Endodermal cell (in vitro differentiated cells): ENCODE data around the gene TSPAN11. TPM values are rescaled to one million over a fixed set of nuclear protein-coding genes. Genes with fewer than 3 reads are reported as not detected.

ENCODE experiments used
- DNase-seq: peaks from one replicate; pipeline ENCODE4 v3.0.0-alpha.2; 2017
- H3K27ac ChIP-seq: 2 replicates; pipeline ENCODE4 v1.5.1; 2013; ENCODE audit warnings: mild to moderate bottlenecking, low read depth, low read length, moderate library complexity
- H3K27me3 ChIP-seq: 2 replicates; pipeline ENCODE4 v1.6.1; 2013; ENCODE audit warnings: mild to moderate bottlenecking, low read length, moderate library complexity; ENCODE audit not compliant: insufficient read depth, control insufficient read depth, poor library complexity, severe bottlenecking
- H3K36me3 ChIP-seq: 2 replicates; pipeline ENCODE4 v1.7.0; 2013; ENCODE audit warnings: mild to moderate bottlenecking, low read length, moderate library complexity; ENCODE audit not compliant: control insufficient read depth, insufficient read depth
- H3K4me1 ChIP-seq: one replicate; pipeline ENCODE4 v1.7.0; 2013; ENCODE audit warnings: low read length; ENCODE audit not compliant: control insufficient read depth, insufficient read depth
- H3K4me3 ChIP-seq: 2 replicates; pipeline ENCODE4 v1.5.1; 2013; ENCODE audit warnings: mild to moderate bottlenecking, low read length, moderate library complexity
- H3K9ac ChIP-seq: 2 replicates; pipeline ENCODE4 v1.6.1; 2013; ENCODE audit warnings: mild to moderate bottlenecking, low read length, moderate library complexity; ENCODE audit not compliant: poor library complexity, severe bottlenecking; ENCODE audit errors: extremely low read depth
- H3K9me3 ChIP-seq: 2 replicates; pipeline ENCODE4 v1.6.1; 2013; ENCODE audit warnings: mild to moderate bottlenecking, low read length, moderate library complexity; ENCODE audit not compliant: control insufficient read depth
- H3K27ac Mint-ChIP-seq: 2 replicates; pipeline ENCODE4 v1.8.0; 2020; ENCODE audit warnings: mixed read lengths
- H3K27me3 Mint-ChIP-seq: 2 replicates; pipeline ENCODE4 v1.8.0; 2021; ENCODE audit warnings: mild to moderate bottlenecking, mixed read lengths; ENCODE audit not compliant: insufficient read depth
- H3K36me3 Mint-ChIP-seq: 2 replicates; pipeline ENCODE4 v1.8.0; 2020; ENCODE audit warnings: low read depth, mixed read lengths
- H3K4me1 Mint-ChIP-seq: 2 replicates; pipeline ENCODE4 v1.8.0; 2020; ENCODE audit warnings: mixed read lengths
- H3K4me3 Mint-ChIP-seq: 2 replicates; pipeline ENCODE4 v1.8.0; 2020; ENCODE audit warnings: mild to moderate bottlenecking, moderate library complexity, mixed read lengths
- H3K9me3 Mint-ChIP-seq: 2 replicates; pipeline ENCODE4 v1.8.0; 2020; ENCODE audit warnings: mild to moderate bottlenecking, mixed read lengths
- CTCF ChIP-seq: fragments of 200-600 bp; sonication (generic); conservative IDR thresholded peaks from 2 replicates; pipeline ENCODE4 v1.5.0; 2021; ENCODE audit warnings: antibody characterized with exemption, mild to moderate bottlenecking
- WGBS, 2 experiments: methylation state at CpG; one replicate each; pipeline versions ENCODE4 v1.1.5 to v1.1.7; 2013; ENCODE audit warnings: missing lambda C conversion rate in 2 of 2, mixed read lengths in 1 of 2; ENCODE audit not compliant: insufficient coverage in 1 of 2, insufficient read length in 1 of 2; 5-methylcytosine and 5-hydroxymethylcytosine counted together
- total RNA-seq, 2 donors: library from RNA; stranded (reverse); fragmentation: NEBNext Ultra II Directional in 1 of 2; extraction: Animal tissue kit (Norgen Biotek cat#: 25700) in 1 of 2; gene quantifications; 2 replicates in 1 of 2; 3 replicates in 1 of 2; pipeline ENCODE4 v1.2.1, GENCODE V29; 2021

TSPAN11 gene
- total RNA-seq, 2 donors from 2014 or later: 0.20 to 3.6 TPM

GRCh38 chr12:30970559-30971197 is 44.1 kb downstream of the TSPAN11 start:
- H3K9ac ChIP-seq: no peak overlapping the region
- H3K4me3 ChIP-seq: no peak overlapping the region
- Mint-ChIP-seq H3K9me3 (no peaks in the 10 kb centered on the region), H3K36me3 (no peaks in the 10 kb centered on the region), H3K4me3 (no peak overlapping the region), H3K27ac (peak overlapping the region; percentile 37), H3K27me3 (peaks cover 14% of the 10 kb centered on the region), H3K4me1 (peaks cover 8% of the 10 kb centered on the region)
- H3K9me3 ChIP-seq: no peaks in the 10 kb centered on the region
- H3K27ac ChIP-seq: no peak overlapping the region
- 75 to 86% methylated on average over 5 to 7 of the region's 7 CpGs for WGBS, 2 experiments
- H3K36me3 ChIP-seq: no peaks in the 10 kb centered on the region
- no peak for DNase-seq
- H3K4me1 ChIP-seq: no peaks in the 10 kb centered on the region
- H3K27me3 ChIP-seq: no peaks in the 10 kb centered on the region
- TF ChIP-seq CTCF: no peak

GRCh38 chr12:30972035-30972434 is 45.5 kb downstream of the TSPAN11 start:
- H3K27ac ChIP-seq: no peak overlapping the region
- H3K9me3 ChIP-seq: no peaks in the 10 kb centered on the region
- Mint-ChIP-seq H3K9me3 (no peaks in the 10 kb centered on the region), H3K4me1 (peaks cover 9% of the 10 kb centered on the region), H3K36me3 (no peaks in the 10 kb centered on the region), H3K4me3 (no peak overlapping the region), H3K27ac (no peak overlapping the region), H3K27me3 (peaks cover 14% of the 10 kb centered on the region)
- H3K27me3 ChIP-seq: no peaks in the 10 kb centered on the region
- H3K36me3 ChIP-seq: no peaks in the 10 kb centered on the region
- no peak for DNase-seq
- no peak overlapping the region for H3K4me3 ChIP-seq
- 86 to 93% methylated on average over 4 to 6 of the region's 6 CpGs for WGBS, 2 experiments
- TF ChIP-seq CTCF: no peak
- no peaks in the 10 kb centered on the region for H3K4me1 ChIP-seq
- H3K9ac ChIP-seq: no peak overlapping the region

- Histone ChIP-seq H3K27me3 (no peaks in the 10 kb centered on the region), H3K4me3 (no peak overlapping the region), H3K27ac (no peak overlapping the region), H3K36me3 (no peaks in the 10 kb centered on the region), H3K9ac (no peak overlapping the region), H3K4me1 (no peaks in the 10 kb centered on the region), H3K9me3 (no peaks in the 10 kb centered on the region)
- no peak overlapping the region for H3K27ac Mint-ChIP-seq
- no peak overlapping the region for H3K4me3 Mint-ChIP-seq
- peaks cover 14% of the 10 kb centered on the region for H3K27me3 Mint-ChIP-seq
- no peak for DNase-seq
- H3K36me3 Mint-ChIP-seq: no peaks in the 10 kb centered on the region
- WGBS, 2 experiments: 91% methylated on average over 5 to 6 of the region's 6 CpGs
- H3K9me3 Mint-ChIP-seq: no peaks in the 10 kb centered on the region
- peaks cover 21% of the 10 kb centered on the region for H3K4me1 Mint-ChIP-seq
- TF ChIP-seq CTCF: no peak
Measured at GRCh38 chr12:30973175-30973574, 46.6 kb downstream of the TSPAN11 start.
